Erythroblast (primary cell): ENCODE data around the gene DHRS12.

Experiments
- GATA1 ChIP-seq: IDR thresholded peaks from 2 replicates; pipeline ENCODE4 v1.6.1; 2011; ENCODE audit warnings: low read depth, mild to moderate bottlenecking, control low read depth, low read length, moderate library complexity
- POLR2A ChIP-seq: IDR thresholded peaks from 2 replicates; pipeline ENCODE4 v1.6.1; 2011; ENCODE audit warnings: mild to moderate bottlenecking, low read length

DNA sequence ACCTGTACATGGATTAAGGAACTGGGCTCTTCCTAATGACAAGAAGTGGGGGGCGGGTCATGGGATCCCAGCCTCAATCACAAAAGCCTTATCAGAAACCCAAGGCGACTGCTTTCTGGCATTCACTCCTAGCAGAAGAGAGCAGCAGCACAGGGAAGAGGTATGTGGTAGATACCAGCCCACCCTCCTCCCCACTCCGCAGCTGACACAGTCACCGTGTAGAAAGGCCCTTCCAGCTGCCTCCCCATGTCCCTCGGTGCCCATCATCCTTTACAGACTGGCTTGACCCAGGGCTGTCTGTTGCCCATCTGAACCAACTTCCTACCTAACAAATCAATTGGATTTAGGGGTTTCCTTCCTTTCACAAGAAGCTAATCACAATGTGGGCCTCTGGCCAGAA is 3.1 kb upstream of the DHRS12 start:
- TF ChIP-seq POLR2A (no peak), GATA1 (no peak)
